ENCODE data around the gene STYXL1. TPM values are rescaled to one million over a fixed set of nuclear protein-coding genes. Genes with fewer than 3 reads are reported as not detected.
A peak's percentile ranks its signal among the peaks of the same experiment; 100 is the strongest.

STYXL1 gene
- total RNA-seq, 1 donor from 2014 or later, result 38.8 TPM

DNA sequence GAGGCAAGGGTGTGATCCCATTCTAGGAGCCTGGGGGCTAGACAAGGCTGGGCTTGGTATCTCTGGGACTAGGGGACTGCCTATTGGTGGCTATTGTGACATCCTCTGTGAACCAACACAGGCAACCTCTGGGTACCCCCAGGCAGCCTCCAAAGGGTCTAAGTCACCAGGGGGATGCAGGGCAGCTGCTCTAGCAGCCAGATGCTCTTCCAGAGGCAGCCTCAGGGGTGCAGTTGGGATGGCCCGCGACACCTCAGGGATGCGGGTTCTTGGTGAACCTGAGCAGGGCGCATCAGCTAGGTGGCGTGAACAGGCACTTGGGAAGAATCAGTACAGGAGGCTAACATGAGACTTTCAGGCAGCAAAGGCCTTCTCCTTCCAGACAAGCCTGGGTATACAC lies 51.8 kb downstream of the STYXL1 start:
- H3K4me3 Mint-ChIP-seq, result peak overlapping the region; percentile 75
- H3K9me3 Mint-ChIP-seq, result no peaks in the 10 kb centered on the region
- TF ChIP-seq, protein P1, sequence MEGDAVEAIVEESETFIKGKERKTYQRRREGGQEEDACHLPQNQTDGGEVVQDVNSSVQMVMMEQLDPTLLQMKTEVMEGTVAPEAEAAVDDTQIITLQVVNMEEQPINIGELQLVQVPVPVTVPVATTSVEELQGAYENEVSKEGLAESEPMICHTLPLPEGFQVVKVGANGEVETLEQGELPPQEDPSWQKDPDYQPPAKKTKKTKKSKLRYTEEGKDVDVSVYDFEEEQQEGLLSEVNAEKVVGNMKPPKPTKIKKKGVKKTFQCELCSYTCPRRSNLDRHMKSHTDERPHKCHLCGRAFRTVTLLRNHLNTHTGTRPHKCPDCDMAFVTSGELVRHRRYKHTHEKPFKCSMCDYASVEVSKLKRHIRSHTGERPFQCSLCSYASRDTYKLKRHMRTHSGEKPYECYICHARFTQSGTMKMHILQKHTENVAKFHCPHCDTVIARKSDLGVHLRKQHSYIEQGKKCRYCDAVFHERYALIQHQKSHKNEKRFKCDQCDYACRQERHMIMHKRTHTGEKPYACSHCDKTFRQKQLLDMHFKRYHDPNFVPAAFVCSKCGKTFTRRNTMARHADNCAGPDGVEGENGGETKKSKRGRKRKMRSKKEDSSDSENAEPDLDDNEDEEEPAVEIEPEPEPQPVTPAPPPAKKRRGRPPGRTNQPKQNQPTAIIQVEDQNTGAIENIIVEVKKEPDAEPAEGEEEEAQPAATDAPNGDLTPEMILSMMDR (conservative IDR thresholded peaks at IDR 0.05), result no peak
- H3K27me3 Mint-ChIP-seq (ENCODE audit: low read depth), result no peaks in the 10 kb centered on the region
- DNase-seq (ENCODE audit: low read depth, low spot score), result no peak
- H3K27ac Mint-ChIP-seq (ENCODE audit: unreplicated experiment), result peak overlapping the region; percentile 78
- H3K4me1 Mint-ChIP-seq, result peaks cover 16% of the 10 kb centered on the region
- H3K36me3 Mint-ChIP-seq (ENCODE audit: low read depth), result peaks cover 13% of the 10 kb centered on the region

DNA sequence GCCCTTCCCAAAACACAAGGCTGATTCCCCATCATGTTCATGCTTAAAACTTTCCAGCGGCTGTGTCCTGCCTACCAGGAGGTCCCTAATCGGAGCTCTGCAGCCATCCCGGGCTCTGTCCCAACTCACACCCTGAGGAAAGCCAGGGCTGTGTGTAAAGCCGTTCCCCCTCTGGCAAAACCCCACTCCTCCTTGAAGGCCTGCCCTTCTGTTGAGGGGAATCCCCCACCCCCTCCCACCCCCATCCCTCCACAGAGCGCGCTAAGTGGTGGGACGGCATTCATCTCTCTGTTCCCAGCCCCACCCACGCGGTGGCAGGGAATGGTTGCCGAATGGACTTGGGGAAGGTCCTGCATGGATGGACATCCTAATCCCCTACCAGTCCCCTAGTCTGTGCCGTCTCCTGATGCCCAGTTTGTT lies 52.7 kb downstream of the STYXL1 start:
- Mint-ChIP-seq H3K27ac (ENCODE audit: unreplicated experiment) (peak overlapping the region; percentile 84), H3K36me3 (ENCODE audit: low read depth) (peaks cover 13% of the 10 kb centered on the region), H3K4me1 (peaks cover 25% of the 10 kb centered on the region), H3K27me3 (ENCODE audit: low read depth) (no peaks in the 10 kb centered on the region), H3K4me3 (peak overlapping the region; percentile 87), H3K9me3 (no peaks in the 10 kb centered on the region)
- no peak for DNase-seq (ENCODE audit: low read depth, low spot score)
- TF ChIP-seq, protein P1 (conservative IDR thresholded peaks at IDR 0.05), result no peak

DNA sequence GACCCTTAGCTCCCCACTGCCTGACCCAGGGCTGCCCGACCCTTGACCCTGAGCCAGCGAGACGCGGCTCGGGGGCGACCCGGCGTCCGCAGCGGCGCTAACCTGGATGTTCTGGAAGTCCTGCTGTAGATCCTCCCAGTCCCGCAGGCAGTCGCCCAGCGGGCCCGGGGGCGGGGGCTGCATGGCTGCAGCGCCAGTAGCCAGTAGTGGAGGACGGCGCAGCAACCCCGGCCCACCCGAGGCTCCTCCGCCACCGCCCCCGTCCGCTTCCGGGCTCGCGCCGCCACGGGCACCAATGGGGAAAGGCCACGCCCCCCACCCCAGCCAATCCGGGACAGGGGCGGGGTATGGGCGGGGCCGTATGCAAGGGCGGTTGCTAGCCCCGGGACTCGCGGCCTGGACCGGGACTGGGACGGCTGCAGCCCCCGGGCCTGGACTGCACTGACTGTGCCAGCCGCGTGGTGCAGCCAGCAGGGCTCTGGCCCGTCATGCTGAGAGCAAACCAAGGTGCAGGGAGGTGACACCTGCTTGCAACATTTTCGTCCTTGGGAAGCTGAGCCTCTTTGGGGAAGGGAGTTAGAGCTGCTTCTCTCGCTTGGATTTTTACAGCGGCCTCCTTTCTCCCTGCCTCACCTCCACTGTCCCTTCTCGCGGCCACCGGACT lies 53.3 kb downstream of the STYXL1 start, which contains the start of gene TMEM120A:
Gene TMEM120A, minus strand, starts transcription at position 208 of the 664 bp plus-strand sequence. Its CDS starts 25 bp downstream, at position 183.
- Mint-ChIP-seq H3K27ac (ENCODE audit: unreplicated experiment) (peak within 1 kb of the TSS; percentile 84), H3K36me3 (ENCODE audit: low read depth) (peaks cover 13% of the 10 kb centered on the region), H3K9me3 (no peaks in the 10 kb centered on the region), H3K4me3 (peak within 1 kb of the TSS; percentile 87), H3K27me3 (ENCODE audit: low read depth) (peaks cover 3% of the 10 kb centered on the region), H3K4me1 (peaks cover 30% of the 10 kb centered on the region)
- peak; percentile 92 for DNase-seq (ENCODE audit: low read depth, low spot score)
- TF ChIP-seq, protein P1 (conservative IDR thresholded peaks at IDR 0.05), result peak; percentile 33

DNA sequence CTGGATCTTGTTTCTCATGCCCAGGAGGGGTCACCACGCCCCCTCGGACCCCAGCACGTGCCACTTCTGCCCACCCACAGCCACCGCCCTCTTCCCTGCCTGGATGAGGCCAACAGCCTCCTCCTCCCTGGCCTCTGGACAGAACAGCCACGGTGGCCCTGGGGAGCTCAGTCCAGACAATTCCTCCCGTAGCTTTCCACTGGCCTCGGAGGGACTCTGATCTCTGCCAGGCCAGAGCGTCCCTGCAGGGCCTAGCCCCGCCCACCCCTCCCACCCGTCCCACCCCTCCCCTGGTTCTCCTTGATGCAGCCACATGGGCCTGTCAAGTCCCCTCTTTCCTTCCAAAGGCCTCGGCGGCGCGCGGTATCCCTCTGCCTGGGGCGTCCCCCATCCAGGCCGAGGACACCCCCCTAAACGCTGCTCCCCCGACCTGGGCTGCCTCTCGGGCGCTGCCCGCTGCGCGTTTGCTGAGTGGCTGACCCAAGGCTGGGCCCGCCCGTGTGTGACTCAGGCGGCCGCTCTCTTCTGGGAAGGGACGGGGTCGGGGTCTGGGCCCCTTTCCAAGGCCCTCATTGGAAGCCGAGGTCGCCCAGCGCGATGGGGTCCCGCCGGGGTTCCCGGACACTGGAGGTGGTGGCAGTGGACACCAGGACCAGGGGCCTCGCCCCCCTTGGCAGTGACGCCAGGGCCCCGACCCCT lies 54.0 kb downstream of the STYXL1 start:
- Mint-ChIP-seq H3K4me3 (peak overlapping the region; percentile 87), H3K27ac (ENCODE audit: unreplicated experiment) (no peak overlapping the region), H3K36me3 (ENCODE audit: low read depth) (peaks cover 13% of the 10 kb centered on the region), H3K9me3 (no peaks in the 10 kb centered on the region), H3K27me3 (ENCODE audit: low read depth) (peaks cover 3% of the 10 kb centered on the region), H3K4me1 (peaks cover 31% of the 10 kb centered on the region)
- DNase-seq (ENCODE audit: low read depth, low spot score), result peak; percentile 50
- TF ChIP-seq, protein P1 (conservative IDR thresholded peaks at IDR 0.05), result no peak

DNA sequence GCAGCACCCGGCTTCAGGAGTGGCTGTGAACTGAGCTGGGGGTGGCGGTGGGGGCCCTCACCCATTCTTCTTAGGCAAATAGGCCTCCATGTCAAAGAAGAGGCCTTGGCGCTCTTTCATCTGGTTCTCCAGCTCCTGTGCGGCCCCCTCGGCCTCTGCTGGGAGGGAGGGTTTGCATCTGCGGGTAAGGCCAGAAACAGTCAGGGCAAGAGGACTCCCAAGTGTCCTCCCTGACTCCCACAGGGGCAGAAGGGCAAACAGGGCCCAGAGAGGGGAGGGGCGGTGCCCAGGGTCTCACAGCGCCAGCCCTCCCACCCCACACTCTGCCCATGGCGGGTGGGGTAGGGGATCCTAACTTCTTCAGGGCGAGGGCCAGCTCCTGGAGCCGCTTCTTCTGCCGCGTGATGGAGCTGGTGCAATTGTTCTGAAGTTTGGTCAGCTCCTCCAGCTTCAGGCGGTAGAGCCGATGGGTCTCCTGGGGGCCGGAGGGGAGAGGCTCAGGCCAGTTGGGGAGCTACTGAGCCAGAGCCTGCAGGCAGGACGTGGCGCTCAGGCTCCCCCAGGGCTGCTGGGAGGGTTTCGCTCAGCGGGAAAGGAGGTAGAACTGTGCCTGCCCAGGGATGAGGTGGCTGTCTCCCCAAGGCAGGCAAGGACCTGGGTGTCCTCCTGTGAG lies 55.6 kb downstream of the STYXL1 start:
- Mint-ChIP-seq H3K27me3 (ENCODE audit: low read depth) (peaks cover 3% of the 10 kb centered on the region), H3K27ac (ENCODE audit: unreplicated experiment) (no peak overlapping the region), H3K4me3 (peak overlapping the region; percentile 61), H3K4me1 (peaks cover 31% of the 10 kb centered on the region), H3K36me3 (ENCODE audit: low read depth) (peaks cover 5% of the 10 kb centered on the region), H3K9me3 (no peaks in the 10 kb centered on the region)
- TF ChIP-seq, protein P1 (conservative IDR thresholded peaks at IDR 0.05), result no peak
- DNase-seq (ENCODE audit: low read depth, low spot score), result no peak

Measured in neural crest cell (in vitro differentiated cells).